ENCODE data around the gene NME3. TPM values are rescaled to one million over a fixed set of nuclear protein-coding genes. Genes with fewer than 3 reads are reported as not detected.

NME3 gene
- total and polyA plus RNA-seq, 2 of the 13 experiments (the other 11 are each of a cell fraction or from before 2014, with no cell fraction given), result 10.4 to 15.9 TPM

- TF ChIP-seq DMTF1 (CRISPR knock-in tag; IDR thresholded peaks at IDR 0.05), result no peak
- no peak for TF ChIP-seq ZSCAN31 (CRISPR knock-in tag; IDR thresholded peaks at IDR 0.05; ENCODE audit: low read depth)
- TF ChIP-seq TFE3 (CRISPR knock-in tag; IDR thresholded peaks at IDR 0.05), result no peak
- no peak for TF ChIP-seq ZNF367 (CRISPR knock-in tag; IDR thresholded peaks at IDR 0.05; ENCODE audit: borderline replicate concordance)
- TF ChIP-seq CEBPG (CRISPR knock-in tag; IDR thresholded peaks at IDR 0.05), result 0 out of 2 replicates have a peak, but pooled peaks have one; percentile 19
- TF ChIP-seq ZNF7 (CRISPR knock-in tag; IDR thresholded peaks at IDR 0.05), result no peak
- TF ChIP-seq ZNF333 (CRISPR knock-in tag; IDR thresholded peaks at IDR 0.05; ENCODE audit: borderline replicate concordance), result no peak
- TF ChIP-seq MTERF4 (CRISPR knock-in tag; IDR thresholded peaks at IDR 0.05), result no peak
- no peak for TF ChIP-seq ZNF12 (CRISPR knock-in tag; IDR thresholded peaks at IDR 0.05)
- TF ChIP-seq KDM3A (CRISPR knock-in tag; IDR thresholded peaks at IDR 0.05; ENCODE audit: low read depth), result peak; percentile 43; the same call in 1 of the 2 replicates
- no peak for TF ChIP-seq ZBTB37 (CRISPR knock-in tag; IDR thresholded peaks at IDR 0.05)
- TF ChIP-seq NFE2L1 (CRISPR knock-in tag; IDR thresholded peaks at IDR 0.05; ENCODE audit: borderline replicate concordance), result no peak
- TF ChIP-seq ZNF124 (CRISPR knock-in tag; IDR thresholded peaks at IDR 0.05), result peak; percentile 53; the same call in 1 of the 2 replicates
- no peak for TF ChIP-seq PRMT3 (CRISPR knock-in tag; IDR thresholded peaks at IDR 0.05; ENCODE audit: borderline replicate concordance, low read depth)
- TF ChIP-seq NFE2 (CRISPR knock-in tag; IDR thresholded peaks at IDR 0.05), result no peak
- TF ChIP-seq NR2F6 (IDR thresholded peaks at IDR 0.05), result no peak
- TF ChIP-seq NR2F6 (CRISPR knock-in tag; IDR thresholded peaks at IDR 0.05), result peak; percentile 34; the same call in 1 of the 2 replicates
- TF ChIP-seq TCF12 (IDR thresholded peaks at IDR 0.05), result no peak
- TF ChIP-seq TCF12 (CRISPR knock-in tag; IDR thresholded peaks at IDR 0.05), result no peak
- no peak for TF ChIP-seq ZNF563 (CRISPR knock-in tag; IDR thresholded peaks at IDR 0.05)
- TF ChIP-seq MYC (CRISPR knock-in tag; IDR thresholded peaks at IDR 0.05; ENCODE audit: borderline replicate concordance), result peak; percentile 81; the same call in 1 of the 2 replicates
- TF ChIP-seq ZFX (CRISPR knock-in tag; IDR thresholded peaks at IDR 0.05; ENCODE audit: low read depth), result peak; percentile 39; the same call in 1 of the 2 replicates
- TF ChIP-seq ZBTB38 (CRISPR knock-in tag; IDR thresholded peaks at IDR 0.05), result peak; percentile 56; the same call in 1 of the 2 replicates
- TF ChIP-seq PHB2 (IDR thresholded peaks at IDR 0.05; ENCODE audit: partially characterized antibody), result no peak
- TF ChIP-seq KDM4B (CRISPR knock-in tag; IDR thresholded peaks at IDR 0.05), result no peak
- TF ChIP-seq ZNF501 (CRISPR knock-in tag; IDR thresholded peaks at IDR 0.05), result peak; percentile 66; the same call in 1 of the 2 replicates
Observed at GRCh38 chr16:1812732-1813163, 41.4 kb upstream of the NME3 start (continued).

All from HepG2 (cell line).